CD4-positive, alpha-beta T cell treated with Interferon alpha-2 for 1 hour (primary cell): Measurements from ENCODE around the gene AARS2.
"Not testable (repeated sequence)": the region's sequence is repeated elsewhere in the genome, so short reads cannot be mapped to it uniquely, and the experiment has no call there.

ENCODE experiments used
- DNase-seq, 2 donors: peaks; one replicate each; pipeline ENCODE4 v3.0.0-alpha.2; 2020 to 2022

The AARS2 gene

GRCh38 chr6:44328203-44328602 is 15.1 kb upstream of the AARS2 start:
- not testable (repeated sequence) for DNase-seq

- DNase-seq, result no peak
Observed at GRCh38 chr6:44327760-44328159, 14.6 kb upstream of the AARS2 start.

- no peak for DNase-seq
Observed at GRCh38 chr6:44327096-44327495, 13.9 kb upstream of the AARS2 start.

- DNase-seq, result no peak
Observed at GRCh38 chr6:44321210-44321609, 8.1 kb upstream of the AARS2 start.

GRCh38 chr6:44317136-44317631 is 4.0 kb upstream of the AARS2 start:
- DNase-seq, result not testable (repeated sequence)

GRCh38 chr6:44316481-44316880 is 3.3 kb upstream of the AARS2 start:
- DNase-seq, result no peak

GRCh38 chr6:44315951-44316350 is 2.8 kb upstream of the AARS2 start:
- no peak for DNase-seq

- DNase-seq, result no peak
Observed at GRCh38 chr6:44315516-44315915, 2.4 kb upstream of the AARS2 start.

GRCh38 chr6:44314657-44315056 is 1.5 kb upstream of the AARS2 start:
- DNase-seq, result not testable (repeated sequence)

GRCh38 chr6:44311767-44312166 is 1.4 kb downstream of the AARS2 start:
- DNase-seq, result no peak

- DNase-seq, result no peak
Observed at GRCh38 chr6:44311304-44311703, 1.8 kb downstream of the AARS2 start.

GRCh38 chr6:44310241-44310640 is 2.9 kb downstream of the AARS2 start:
- DNase-seq, result no peak

GRCh38 chr6:44309631-44310030 is 3.5 kb downstream of the AARS2 start:
- no peak for DNase-seq

- no peak for DNase-seq
Observed at GRCh38 chr6:44309092-44309491, 4.1 kb downstream of the AARS2 start.

GRCh38 chr6:44307217-44307616 is 5.9 kb downstream of the AARS2 start:
- DNase-seq, result no peak

- DNase-seq, result no peak
Observed at GRCh38 chr6:44306710-44307109, 6.4 kb downstream of the AARS2 start.

GRCh38 chr6:44305200-44305725 is 7.9 kb downstream of the AARS2 start:
- DNase-seq, result no peak

- peak; percentile 38 to 51 for DNase-seq
Observed at GRCh38 chr6:44304282-44305199, 8.6 kb downstream of the AARS2 start.

GRCh38 chr6:44303842-44304241 is 9.3 kb downstream of the AARS2 start:
- DNase-seq, result no peak

- DNase-seq, result no peak
Observed at GRCh38 chr6:44302856-44303255, 10.3 kb downstream of the AARS2 start.

GRCh38 chr6:44301782-44302564 is 11.2 kb downstream of the AARS2 start:
- DNase-seq, result no peak

- no peak for DNase-seq
Observed at GRCh38 chr6:44301106-44301505, 12.0 kb downstream of the AARS2 start.

- no peak for DNase-seq
Observed at GRCh38 chr6:44300292-44300823, 12.8 kb downstream of the AARS2 start.
